Measurements from ENCODE around the gene IFFO2. TPM values are rescaled to one million over a fixed set of nuclear protein-coding genes. Genes with fewer than 3 reads are reported as not detected.

The IFFO2 gene
- total and polyA plus RNA-seq, 2 of the 8 experiments (the other 6 are each of a cell fraction or from before 2014, with no cell fraction given) = 6.6 to 10.4 TPM

DNA sequence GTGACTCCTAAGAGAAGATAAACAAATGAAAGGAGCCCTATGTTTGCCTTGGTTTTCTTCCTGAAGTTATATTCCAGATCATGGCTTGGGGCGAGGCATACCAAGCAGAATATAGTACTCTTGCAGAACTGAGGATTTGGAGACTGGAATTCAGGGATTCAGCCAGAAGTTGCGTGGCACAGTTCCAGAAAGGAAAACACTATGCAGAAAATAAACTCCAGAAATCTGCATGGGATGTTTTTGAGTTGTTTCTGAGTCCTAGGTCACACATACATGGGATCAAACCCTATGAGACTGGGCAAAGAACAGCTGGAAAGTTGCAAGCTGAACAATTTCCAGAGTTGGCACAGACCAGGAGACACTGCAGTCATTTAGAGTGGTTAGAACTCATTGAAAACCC lies 42.9 kb upstream of the IFFO2 start (continued):
- TF ChIP-seq EP300 (IDR thresholded peaks at IDR 0.05; ENCODE audit: borderline replicate concordance in 1 of 2, low read depth in 2 of 2, low read length in 2 of 2) (no peak), KDM1A (IDR thresholded peaks at IDR 0.05; ENCODE audit: borderline replicate concordance, low read length) (no peak), TEAD4 (IDR thresholded peaks at IDR 0.05; ENCODE audit: low read depth, low read length) (no peak), YY1 (IDR thresholded peaks at IDR 0.05; ENCODE audit: low read depth, low read length) (no peak), CBX5 (IDR thresholded peaks at IDR 0.05; ENCODE audit: low read depth, low read length) (no peak)
